Neural progenitor cell (in vitro differentiated cells): ENCODE measurements around the gene EBNA1BP2. TPM values are rescaled to one million over a fixed set of nuclear protein-coding genes. Genes with fewer than 3 reads are reported as not detected.
A peak's percentile ranks its signal among the peaks of the same experiment; 100 is the strongest.

Source experiments
- DNase-seq: peaks from one replicate; pipeline ENCODE4 v3.0.0-alpha.2; 2016; ENCODE audit warnings: low spot score
- H2AFZ ChIP-seq: fragments of 200-600 bp; sonication (generic); replicated peaks from 2 replicates; pipeline ENCODE4 v1.6.1; 2016; ENCODE audit warnings: antibody characterized with exemption
- H3F3A ChIP-seq: fragments of 200-600 bp; sonication (generic); 2 replicates; pipeline ENCODE4 v1.6.1; 2016; ENCODE audit warnings: antibody characterized with exemption, low read depth
- H3K27ac ChIP-seq: fragments of 200-600 bp; sonication (generic); 2 replicates; pipeline ENCODE4 v1.5.1; 2016; ENCODE audit warnings: mild to moderate bottlenecking
- H3K27me3 ChIP-seq: fragments of 200-600 bp; sonication (generic); 2 replicates; pipeline ENCODE4 v1.6.1; 2016; ENCODE audit warnings: mild to moderate bottlenecking, moderate library complexity
- H3K36me3 ChIP-seq: fragments of 200-600 bp; sonication (generic); 2 replicates; pipeline ENCODE4 v1.5.1; 2016
- H3K4me1 ChIP-seq: fragments of 200-600 bp; sonication (generic); 2 replicates; pipeline ENCODE4 v1.6.1; 2016; ENCODE audit warnings: mixed run types
- H3K4me2 ChIP-seq: fragments of 200-600 bp; sonication (generic); 2 replicates; pipeline ENCODE4 v1.6.1; 2016
- H3K4me3 ChIP-seq: fragments of 200-600 bp; sonication (generic); 2 replicates; pipeline ENCODE4 v1.5.1; 2016
- H3K79me2 ChIP-seq: fragments of 200-600 bp; sonication (generic); 2 replicates; pipeline ENCODE4 v1.6.1; 2016; ENCODE audit warnings: low read depth
- H3K9ac ChIP-seq: fragments of 200-600 bp; sonication (generic); 2 replicates; pipeline ENCODE4 v1.6.1; 2016
- H3K9me3 ChIP-seq: fragments of 200-600 bp; sonication (generic); 2 replicates; pipeline ENCODE4 v1.5.1; 2016; ENCODE audit warnings: low read depth
- H4K20me1 ChIP-seq: fragments of 200-600 bp; sonication (generic); 2 replicates; pipeline ENCODE4 v1.6.1; 2016; ENCODE audit warnings: low read depth
- H3K27ac Mint-ChIP-seq: 3 replicates; pipeline ENCODE4 v1.8.0; 2021; ENCODE audit warnings: mixed read lengths
- H3K27me3 Mint-ChIP-seq: 2 replicates; pipeline ENCODE4 v1.8.0; 2022; ENCODE audit warnings: low read depth, mild to moderate bottlenecking, inconsistent platforms, moderate library complexity, mixed read lengths; ENCODE audit not compliant: insufficient read depth
- H3K36me3 Mint-ChIP-seq: 3 replicates; pipeline ENCODE4 v1.8.0; 2021; ENCODE audit warnings: mixed read lengths
- H3K4me1 Mint-ChIP-seq: 3 replicates; pipeline ENCODE4 v1.8.0; 2021; ENCODE audit warnings: mixed read lengths
- H3K4me3 Mint-ChIP-seq: 3 replicates; pipeline ENCODE4 v1.8.0; 2021; ENCODE audit warnings: mild to moderate bottlenecking, moderate library complexity, mixed read lengths
- H3K9me3 Mint-ChIP-seq: 3 replicates; pipeline ENCODE4 v1.8.0; 2020; ENCODE audit warnings: mixed read lengths
- CTCF ChIP-seq: fragments of 200-600 bp; sonication (generic); IDR thresholded peaks from 2 replicates; pipeline ENCODE4 v1.5.1; 2017; ENCODE audit warnings: antibody characterized with exemption, mild to moderate bottlenecking
- EZH2 ChIP-seq: fragments of 200-600 bp; sonication (generic); IDR thresholded peaks from 2 replicates; pipeline ENCODE4 v1.6.1; 2017; ENCODE audit warnings: antibody characterized with exemption, mild to moderate bottlenecking, moderate library complexity
- EZH2phosphoT487 ChIP-seq: fragments of 200-600 bp; sonication (generic); IDR thresholded peaks from 2 replicates; pipeline ENCODE4 v1.6.1; 2017; ENCODE audit warnings: antibody characterized with exemption
- total RNA-seq: library from RNA; depleted of rRNA; stranded (reverse); fragments of >200 nt; gene quantifications from 2 replicates; pipeline ENCODE4 v1.2.3, GENCODE V29; 2015; ENCODE audit warnings: low replicate concordance

EBNA1BP2 gene
- total RNA-seq, 1 donor from 2014 or later: 71.6 TPM

DNA sequence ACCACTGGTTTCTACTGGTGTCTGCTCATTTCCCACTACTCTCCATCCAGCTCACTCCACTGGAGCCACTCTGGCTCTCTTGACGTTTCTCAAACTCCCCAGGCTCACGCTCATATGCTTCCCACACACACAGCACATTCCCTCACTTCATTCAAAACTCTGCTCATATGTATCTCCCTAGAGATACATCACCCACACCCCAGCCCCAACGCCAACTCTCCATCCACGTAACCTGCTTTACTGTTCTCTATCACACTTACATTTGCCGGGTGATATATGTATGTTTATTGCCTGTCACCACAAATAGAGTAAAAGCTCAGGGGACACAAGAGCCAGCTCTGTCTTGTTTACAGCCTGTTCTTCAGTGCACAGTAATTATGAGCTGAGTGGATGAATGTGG lies 22.2 kb downstream of the EBNA1BP2 start:
- DNase-seq: no peak
- no peak overlapping the region for H3K4me3 Mint-ChIP-seq
- H3K4me1 ChIP-seq: peaks cover 8% of the 10 kb centered on the region
- H3K4me2 ChIP-seq: no peak overlapping the region
- TF ChIP-seq EZH2phosphoT487: no peak
- H3K36me3 ChIP-seq: no peaks in the 10 kb centered on the region
- H3K27ac Mint-ChIP-seq: no peak overlapping the region
- H3K36me3 Mint-ChIP-seq: no peaks in the 10 kb centered on the region
- H3K9ac ChIP-seq: no peak overlapping the region
- H3K9me3 Mint-ChIP-seq: no peaks in the 10 kb centered on the region
- peaks cover 8% of the 10 kb centered on the region for H3K4me1 Mint-ChIP-seq
- H3F3A ChIP-seq: peaks cover 7% of the 10 kb centered on the region
- H3K27me3 Mint-ChIP-seq: peaks cover 7% of the 10 kb centered on the region
- H3K27ac ChIP-seq: no peak overlapping the region
- H4K20me1 ChIP-seq: peaks cover 8% of the 10 kb centered on the region
- H3K27me3 ChIP-seq: peaks cover 8% of the 10 kb centered on the region
- no peak overlapping the region for H3K4me3 ChIP-seq
- H3K79me2 ChIP-seq: no peaks in the 10 kb centered on the region
- no peaks in the 10 kb centered on the region for H3K9me3 ChIP-seq
- no peak overlapping the region for H2AFZ ChIP-seq

DNA sequence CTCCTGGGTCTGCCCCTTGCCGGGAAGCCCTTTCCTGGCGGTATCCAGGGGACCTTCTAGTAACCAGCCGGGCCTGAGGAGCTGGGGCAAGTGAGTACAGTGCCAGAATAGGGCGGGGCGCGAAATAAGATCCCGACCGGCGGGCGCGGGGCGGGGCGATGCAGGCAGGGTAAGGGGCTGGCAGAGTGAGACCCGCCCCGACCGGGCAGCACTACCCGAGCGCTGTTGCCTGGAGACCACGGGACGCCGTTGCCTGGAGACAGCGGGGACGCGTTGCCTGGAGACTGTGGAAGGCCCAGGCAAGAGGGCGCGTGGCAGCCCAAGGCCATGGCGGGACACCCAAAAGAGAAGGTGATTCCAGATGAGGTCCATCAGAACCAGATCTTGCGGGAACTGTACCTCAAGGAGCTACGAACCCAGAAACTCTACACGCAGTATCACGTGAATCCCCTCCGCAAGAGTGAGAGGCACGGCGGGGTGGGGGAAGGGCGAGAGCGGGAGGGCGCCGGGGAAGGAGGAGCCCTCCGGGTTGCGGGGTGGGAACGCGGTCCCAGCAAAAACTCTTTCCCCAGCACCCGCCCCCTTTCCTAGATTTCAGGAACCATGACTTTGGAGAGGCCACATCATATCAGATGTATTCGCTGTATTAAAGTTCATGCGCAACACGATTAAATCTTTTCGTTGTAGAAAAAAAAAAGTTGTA lies 24.3 kb downstream of the EBNA1BP2 start:
- H3K4me3 Mint-ChIP-seq: peak overlapping the region; percentile 82
- no peak overlapping the region for H3K27ac ChIP-seq
- no peaks in the 10 kb centered on the region for H3K79me2 ChIP-seq
- no peak overlapping the region for H3K27ac Mint-ChIP-seq
- H2AFZ ChIP-seq: peak overlapping the region; percentile 38
- H3K4me2 ChIP-seq: peak overlapping the region; percentile 95
- H3K4me3 ChIP-seq: peak overlapping the region; percentile 55
- TF ChIP-seq EZH2phosphoT487 (no peak), CTCF (no peak), EZH2 (no peak)
- no peaks in the 10 kb centered on the region for H3K36me3 ChIP-seq
- no peak overlapping the region for H3K9ac ChIP-seq
- H3K4me1 Mint-ChIP-seq: peaks cover 8% of the 10 kb centered on the region
- H3K27me3 ChIP-seq: peaks cover 8% of the 10 kb centered on the region
- peaks cover 3% of the 10 kb centered on the region for H3K27me3 Mint-ChIP-seq
- H3F3A ChIP-seq: peaks cover 7% of the 10 kb centered on the region
- DNase-seq: peak; percentile 98
- H3K36me3 Mint-ChIP-seq: no peaks in the 10 kb centered on the region
- H3K4me1 ChIP-seq: peaks cover 8% of the 10 kb centered on the region
- H4K20me1 ChIP-seq: peaks cover 8% of the 10 kb centered on the region
- H3K9me3 Mint-ChIP-seq: no peaks in the 10 kb centered on the region
- no peaks in the 10 kb centered on the region for H3K9me3 ChIP-seq

DNA sequence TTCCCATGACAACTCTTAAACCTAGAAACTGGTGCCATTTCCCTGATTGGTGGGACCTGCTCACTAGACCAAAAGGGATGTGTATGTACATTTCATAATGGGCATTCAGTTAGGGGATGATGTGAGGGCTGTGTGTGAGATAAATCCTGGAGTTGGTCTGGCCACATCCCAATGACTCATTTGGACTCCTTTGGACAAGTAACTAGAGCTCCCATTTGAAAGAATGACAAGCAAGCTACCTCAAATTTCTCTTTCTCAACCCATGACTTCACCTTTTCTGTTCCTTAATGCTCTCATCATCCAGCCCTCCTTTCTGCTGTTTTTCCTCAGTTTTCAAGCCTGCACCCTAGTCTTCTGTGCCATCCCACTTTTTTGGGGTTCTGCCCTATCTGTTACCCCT lies 27.9 kb downstream of the EBNA1BP2 start:
- H2AFZ ChIP-seq: no peak overlapping the region
- H3K9ac ChIP-seq: no peak overlapping the region
- Mint-ChIP-seq H3K9me3 (peaks cover 6% of the 10 kb centered on the region), H3K27ac (no peak overlapping the region), H3K27me3 (peaks cover 3% of the 10 kb centered on the region), H3K36me3 (no peaks in the 10 kb centered on the region), H3K4me3 (no peak overlapping the region), H3K4me1 (peaks cover 8% of the 10 kb centered on the region)
- peaks cover 8% of the 10 kb centered on the region for H3K27me3 ChIP-seq
- H3K4me3 ChIP-seq: no peak overlapping the region
- H3K36me3 ChIP-seq: peaks cover 5% of the 10 kb centered on the region
- TF ChIP-seq EZH2phosphoT487 (no peak), CTCF (no peak), EZH2 (no peak)
- peaks cover 7% of the 10 kb centered on the region for H3F3A ChIP-seq
- H3K79me2 ChIP-seq: no peaks in the 10 kb centered on the region
- H3K4me1 ChIP-seq: peaks cover 8% of the 10 kb centered on the region
- H3K27ac ChIP-seq: no peak overlapping the region
- no peak for DNase-seq
- no peak overlapping the region for H3K4me2 ChIP-seq
- H3K9me3 ChIP-seq: no peaks in the 10 kb centered on the region
- peaks cover 8% of the 10 kb centered on the region for H4K20me1 ChIP-seq

- Mint-ChIP-seq H3K4me1 (peaks cover 3% of the 10 kb centered on the region), H3K36me3 (no peaks in the 10 kb centered on the region), H3K27ac (peak overlapping the region; percentile 5), H3K9me3 (peaks cover 6% of the 10 kb centered on the region), H3K27me3 (peaks cover 2% of the 10 kb centered on the region), H3K4me3 (no peak overlapping the region)
- Histone ChIP-seq H3K27me3 (peaks cover 4% of the 10 kb centered on the region), H4K20me1 (peaks cover 7% of the 10 kb centered on the region), H3K27ac (no peak overlapping the region), H3K36me3 (peaks cover 5% of the 10 kb centered on the region), H3K9ac (no peak overlapping the region), H3K9me3 (no peaks in the 10 kb centered on the region), H3F3A (peaks cover 7% of the 10 kb centered on the region), H3K4me1 (peaks cover 7% of the 10 kb centered on the region), H2AFZ (peak overlapping the region; percentile 40), H3K4me3 (no peak overlapping the region), H3K79me2 (no peaks in the 10 kb centered on the region), H3K4me2 (no peak overlapping the region)
- TF ChIP-seq EZH2phosphoT487: no peak
- TF ChIP-seq CTCF: peak; percentile 68
- no peak for TF ChIP-seq EZH2
- DNase-seq: peak; percentile 60
Measured at GRCh38 chr1:43143441-43143888, 28.6 kb downstream of the EBNA1BP2 start.
